Endothelial cell of umbilical vein (primary cell): Measurements from ENCODE around the gene PRAF2. TPM values are rescaled to one million over a fixed set of nuclear protein-coding genes. Genes with fewer than 3 reads are reported as not detected.

Experiments used
- BruUV-seq: library from RNA; stranded (reverse); fragments of 400-500 nt; replicated peaks from 2 replicates; lab custom pipeline; 2021; lab: Mats Ljungman, UMichigan
- CTCF ChIA-PET: fragments of 300-600, 350-600 bp; sonication (Branson Sonifier 250); formaldehyde crosslinking; loops from one replicate; lab custom pipeline; 2021; ENCODE audit warnings: antibody characterized with exemption, inconsistent platforms; lab: Charles Lee
- POLR2A ChIA-PET: fragments of 300-600, 350-600 bp; sonication (Branson Sonifier 250); formaldehyde crosslinking; loops from one replicate; lab custom pipeline; 2021; ENCODE audit warnings: antibody characterized with exemption, inconsistent platforms; lab: Charles Lee
- DNase-seq: peaks from one replicate; pipeline ENCODE4 v3.0.0-alpha.2; 2011; ENCODE audit warnings: low read depth, low spot score
- FAIRE-seq: peaks from 2 replicates; lab custom pipeline; 2011; peaks lifted over from hg19 to GRCh38; lab: Jason Lieb, UNC
- H2AFZ ChIP-seq: 2 replicates; pipeline ENCODE4 v1.6.0; 2012; ENCODE audit warnings: low read depth, low read length, control low read depth, inconsistent platforms
- H3K27ac ChIP-seq: 2 replicates; pipeline ENCODE4 v1.5.1; 2011; ENCODE audit warnings: low read depth, mild to moderate bottlenecking, control low read depth, low read length, moderate library complexity; ENCODE audit not compliant: insufficient read depth
- H3K27me3 ChIP-seq, 2 experiments: 2 replicates each; pipeline versions ENCODE4 v1.6.0 to v1.6.1; 2011; ENCODE audit warnings: low read length in 2 of 2, mixed read lengths in 1 of 2; ENCODE audit not compliant: control insufficient read depth in 2 of 2, insufficient read depth in 2 of 2
- H3K36me3 ChIP-seq, 2 experiments: 2 replicates in 1 of 2; 3 replicates in 1 of 2; pipeline ENCODE4 v1.5.1; 2011; ENCODE audit warnings: low read length in 2 of 2, mild to moderate bottlenecking in 1 of 2, moderate library complexity in 1 of 2; ENCODE audit not compliant: control insufficient read depth in 2 of 2, insufficient read depth in 2 of 2; ENCODE audit errors: extremely low read depth in 1 of 2
- H3K4me1 ChIP-seq: 3 replicates; pipeline ENCODE4 v1.5.1; 2011; ENCODE audit warnings: mild to moderate bottlenecking, low read length; ENCODE audit not compliant: control insufficient read depth, insufficient read depth; ENCODE audit errors: extremely low read depth
- H3K4me2 ChIP-seq: 2 replicates; pipeline ENCODE4 v1.6.1; 2011; ENCODE audit warnings: low read length, control low read depth, mixed read lengths; ENCODE audit not compliant: insufficient read depth
- H3K4me3 ChIP-seq, 3 experiments: fragments of 200-600 bp in 1 of 3; sonication (generic), shearing (Covaris generic) in 1 of 3; replicated peaks in 1 of 3; 2 replicates each; pipeline ENCODE4 v1.5.1; 2011 to 2016; ENCODE audit warnings: control low read depth in 3 of 3, low read length in 3 of 3, mild to moderate bottlenecking in 2 of 3, inconsistent platforms in 1 of 3, low read depth in 1 of 3, moderate library complexity in 1 of 3; ENCODE audit not compliant: insufficient read depth in 1 of 3
- H3K79me2 ChIP-seq: 2 replicates; pipeline ENCODE4 v1.6.0; 2012; ENCODE audit warnings: low read length, inconsistent platforms; ENCODE audit not compliant: control insufficient read depth, insufficient read depth
- H3K9ac ChIP-seq: replicated peaks from 2 replicates; pipeline ENCODE3; 2011; ENCODE audit warnings: low read length, control low read depth; ENCODE audit not compliant: insufficient read depth; ENCODE audit errors: extremely low read depth
- H3K9me1 ChIP-seq: replicated peaks from 3 replicates; pipeline ENCODE4 v1.6.0; 2011; ENCODE audit warnings: mild to moderate bottlenecking, low read length; ENCODE audit not compliant: control insufficient read depth, insufficient read depth; ENCODE audit errors: extremely low read depth
- H3K9me3 ChIP-seq: replicated peaks from 2 replicates; pipeline ENCODE4 v1.5.1; 2012; ENCODE audit warnings: low read length, inconsistent platforms; ENCODE audit not compliant: control insufficient read depth, insufficient read depth
- H4K20me1 ChIP-seq: replicated peaks from 2 replicates; pipeline ENCODE3; 2011; ENCODE audit warnings: mild to moderate bottlenecking, low read length; ENCODE audit not compliant: control insufficient read depth, insufficient read depth; ENCODE audit errors: extremely low read depth
- EZH2 ChIP-seq: IDR thresholded peaks from 2 replicates; pipeline ENCODE4 v1.6.1; 2012; ENCODE audit warnings: borderline replicate concordance, low read depth, mild to moderate bottlenecking, moderate library complexity, low read length, inconsistent platforms; ENCODE audit not compliant: severe bottlenecking
- FOS ChIP-seq: IDR thresholded peaks from 2 replicates; pipeline ENCODE4 v1.6.1; 2011; ENCODE audit warnings: mild to moderate bottlenecking, low read length, moderate library complexity, borderline replicate concordance; ENCODE audit not compliant: insufficient read depth
- GATA2 ChIP-seq: IDR thresholded peaks from 2 replicates; pipeline ENCODE4 v1.7.0; 2011; ENCODE audit warnings: low read depth, mild to moderate bottlenecking, moderate library complexity, mixed read lengths, low read length; ENCODE audit not compliant: insufficient read length, insufficient read depth
- JUN ChIP-seq: IDR thresholded peaks from 2 replicates; pipeline ENCODE4 v1.6.1; 2011; ENCODE audit warnings: borderline replicate concordance, low read depth; ENCODE audit not compliant: insufficient read length, insufficient read depth
- MAX ChIP-seq: IDR thresholded peaks from 2 replicates; pipeline ENCODE4 v1.6.1; 2011; ENCODE audit not compliant: insufficient read depth, insufficient read length
- MYC ChIP-seq: IDR thresholded peaks from one replicate; pipeline ENCODE4 v1.6.1; 2011; ENCODE audit warnings: mild to moderate bottlenecking, low read depth, low read length
- POLR2A ChIP-seq: IDR thresholded peaks from 2 replicates; pipeline ENCODE4 v1.6.1; 2012; ENCODE audit warnings: low read depth, mild to moderate bottlenecking, control low read depth, low read length
- POLR2AphosphoS5 ChIP-seq: IDR thresholded peaks from 2 replicates; pipeline ENCODE4 v1.6.1; 2012; ENCODE audit warnings: low read depth, mild to moderate bottlenecking, control low read depth, low read length, moderate library complexity; ENCODE audit not compliant: insufficient read depth
- dilution Hi-C: fragments of 300-500 bp; cut with MboI; formaldehyde crosslinking; loops from one replicate; pipeline ENCODE4 v1.15.0; 2019; ENCODE audit warnings: low sequenced_read_pairs; ENCODE audit not compliant: extremely low pct_ligation_motif_present
- intact Hi-C: fragments of 100-400 bp; cut with micrococcal nuclease; formaldehyde crosslinking; loops from one replicate; pipeline ENCODE4 v1.10.0; 2022
- polyA plus RNA-seq, 4 experiments: library from polyadenylated mRNA; depleted of rRNA in 3 of 4; stranded (reverse) in 3 of 4; unstranded in 1 of 4; fragments of >200 nt; gene quantifications; 2 replicates each; pipeline versions ENCODE4 v1.2.1 to v1.2.3, GENCODE V29; 2011 to 2012; ENCODE audit warnings: missing spikeins in 1 of 4
- total RNA-seq: library from RNA; stranded (reverse); gene quantifications from 2 replicates; pipeline ENCODE4 v1.2.3, GENCODE V29; 2021
- TF ChIP-seq, protein P1 (sequence below), 2 donors: IDR thresholded peaks; 1 replicate in 1 of 2; 2 replicates in 1 of 2; pipeline ENCODE4 v1.5.1; 2011; ENCODE audit warnings: low read length in 2 of 2, mild to moderate bottlenecking in 2 of 2, moderate library complexity in 2 of 2, control low read depth in 1 of 2, inconsistent platforms in 1 of 2, low read depth in 1 of 2; ENCODE audit not compliant: insufficient read depth in 1 of 2; ENCODE audit errors: extremely low read depth in 1 of 2

The PRAF2 gene
- total and polyA plus RNA-seq, 2 donors (not counting 3 experiments of a cell fraction or from before 2014, with no cell fraction given): 36.2 to 41.6 TPM

DNA sequence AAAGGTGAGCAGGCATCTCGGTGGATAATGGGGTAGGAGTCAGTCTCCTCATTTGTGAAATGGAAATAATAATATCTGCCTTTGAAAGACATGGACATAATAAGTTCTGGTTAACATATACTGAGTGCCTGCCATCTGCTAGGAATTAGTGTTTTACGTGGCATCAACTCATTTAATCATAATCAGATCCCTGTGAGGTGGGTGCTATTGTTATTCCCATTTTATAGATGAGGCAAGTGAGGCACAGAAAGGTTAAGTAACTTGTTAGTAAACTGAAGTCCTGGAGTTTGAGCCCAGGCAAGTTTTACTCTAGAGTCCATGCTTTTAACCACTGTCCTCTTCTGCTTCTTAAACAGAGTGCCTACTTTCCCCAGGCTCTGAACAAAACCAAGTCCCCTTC lies 7.5 kb downstream of the PRAF2 start:
- dilution Hi-C loops: no loop called here
- FAIRE-seq: no peak

More for the DNA sequence above, 7.5 kb downstream of the PRAF2 start:
- H3K4me3 ChIP-seq: no peak overlapping the region
- TF ChIP-seq, protein P1, sequence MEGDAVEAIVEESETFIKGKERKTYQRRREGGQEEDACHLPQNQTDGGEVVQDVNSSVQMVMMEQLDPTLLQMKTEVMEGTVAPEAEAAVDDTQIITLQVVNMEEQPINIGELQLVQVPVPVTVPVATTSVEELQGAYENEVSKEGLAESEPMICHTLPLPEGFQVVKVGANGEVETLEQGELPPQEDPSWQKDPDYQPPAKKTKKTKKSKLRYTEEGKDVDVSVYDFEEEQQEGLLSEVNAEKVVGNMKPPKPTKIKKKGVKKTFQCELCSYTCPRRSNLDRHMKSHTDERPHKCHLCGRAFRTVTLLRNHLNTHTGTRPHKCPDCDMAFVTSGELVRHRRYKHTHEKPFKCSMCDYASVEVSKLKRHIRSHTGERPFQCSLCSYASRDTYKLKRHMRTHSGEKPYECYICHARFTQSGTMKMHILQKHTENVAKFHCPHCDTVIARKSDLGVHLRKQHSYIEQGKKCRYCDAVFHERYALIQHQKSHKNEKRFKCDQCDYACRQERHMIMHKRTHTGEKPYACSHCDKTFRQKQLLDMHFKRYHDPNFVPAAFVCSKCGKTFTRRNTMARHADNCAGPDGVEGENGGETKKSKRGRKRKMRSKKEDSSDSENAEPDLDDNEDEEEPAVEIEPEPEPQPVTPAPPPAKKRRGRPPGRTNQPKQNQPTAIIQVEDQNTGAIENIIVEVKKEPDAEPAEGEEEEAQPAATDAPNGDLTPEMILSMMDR (IDR thresholded peaks at IDR 0.05; ENCODE audit: extremely low read depth in 1 of 2, insufficient read depth in 1 of 2, low read depth in 1 of 2, low read length in 2 of 2): no peak
- TF ChIP-seq MAX (no peak), GATA2 (no peak), MYC (no peak), EZH2 (no peak), POLR2AphosphoS5 (no peak), JUN (no peak), POLR2A (no peak), FOS (no peak)
- H3K4me2 ChIP-seq: no peak overlapping the region
- H3K79me2 ChIP-seq: no peaks in the 10 kb centered on the region
- H3K9ac ChIP-seq: no peak overlapping the region
- no peaks in the 10 kb centered on the region for H3K4me1 ChIP-seq
- CTCF ChIA-PET: no interaction called here
- no peaks in the 10 kb centered on the region for H3K9me1 ChIP-seq
- intact Hi-C loops: no loop called here
- no peak overlapping the region for H2AFZ ChIP-seq
- no peak overlapping the region for H3K27ac ChIP-seq
- peaks cover 0 to 2% of the 10 kb centered on the region in 2 experiments for H3K36me3 ChIP-seq
- no peaks in the 10 kb centered on the region for H4K20me1 ChIP-seq
- no peaks in the 10 kb centered on the region for H3K27me3 ChIP-seq
- no TSS peak for BruUV-seq
- POLR2A ChIA-PET: no interaction called here
- no peak for DNase-seq
- H3K9me3 ChIP-seq: no peaks in the 10 kb centered on the region
